GM12801 (cell line): ENCODE data around the gene MRPL44.

ENCODE experiments used
- TF ChIP-seq, protein P1 (sequence below): IDR thresholded peaks from one replicate; pipeline ENCODE4 v1.5.1; 2011; ENCODE audit warnings: control low read depth; ENCODE audit not compliant: insufficient read length; ENCODE audit errors: extremely low read depth

The MRPL44 gene

GRCh38 chr2:224016963-224017362 lies 59.7 kb downstream of the MRPL44 start:
- TF ChIP-seq, protein P1, sequence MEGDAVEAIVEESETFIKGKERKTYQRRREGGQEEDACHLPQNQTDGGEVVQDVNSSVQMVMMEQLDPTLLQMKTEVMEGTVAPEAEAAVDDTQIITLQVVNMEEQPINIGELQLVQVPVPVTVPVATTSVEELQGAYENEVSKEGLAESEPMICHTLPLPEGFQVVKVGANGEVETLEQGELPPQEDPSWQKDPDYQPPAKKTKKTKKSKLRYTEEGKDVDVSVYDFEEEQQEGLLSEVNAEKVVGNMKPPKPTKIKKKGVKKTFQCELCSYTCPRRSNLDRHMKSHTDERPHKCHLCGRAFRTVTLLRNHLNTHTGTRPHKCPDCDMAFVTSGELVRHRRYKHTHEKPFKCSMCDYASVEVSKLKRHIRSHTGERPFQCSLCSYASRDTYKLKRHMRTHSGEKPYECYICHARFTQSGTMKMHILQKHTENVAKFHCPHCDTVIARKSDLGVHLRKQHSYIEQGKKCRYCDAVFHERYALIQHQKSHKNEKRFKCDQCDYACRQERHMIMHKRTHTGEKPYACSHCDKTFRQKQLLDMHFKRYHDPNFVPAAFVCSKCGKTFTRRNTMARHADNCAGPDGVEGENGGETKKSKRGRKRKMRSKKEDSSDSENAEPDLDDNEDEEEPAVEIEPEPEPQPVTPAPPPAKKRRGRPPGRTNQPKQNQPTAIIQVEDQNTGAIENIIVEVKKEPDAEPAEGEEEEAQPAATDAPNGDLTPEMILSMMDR: no peak
